A673 (cell line): ENCODE data around the gene DEFB126.

Experiments used
- EZH2 ChIP-seq: fragments of 200-600 bp; sonication (generic); IDR thresholded peaks from 2 replicates; pipeline ENCODE4 v1.6.1; 2017; ENCODE audit warnings: borderline replicate concordance, low read depth, mild to moderate bottlenecking, mixed read lengths, antibody characterized with exemption, low read length; ENCODE audit not compliant: poor library complexity, severe bottlenecking
- TF ChIP-seq, protein P1 (sequence below): fragments of 300-800, 200-600 bp; sonication (generic); conservative IDR thresholded peaks from 2 replicates; pipeline ENCODE4 v1.5.1; 2017; ENCODE audit warnings: low read depth, mild to moderate bottlenecking, antibody characterized with exemption, low read length, moderate library complexity, mixed read lengths

DNA sequence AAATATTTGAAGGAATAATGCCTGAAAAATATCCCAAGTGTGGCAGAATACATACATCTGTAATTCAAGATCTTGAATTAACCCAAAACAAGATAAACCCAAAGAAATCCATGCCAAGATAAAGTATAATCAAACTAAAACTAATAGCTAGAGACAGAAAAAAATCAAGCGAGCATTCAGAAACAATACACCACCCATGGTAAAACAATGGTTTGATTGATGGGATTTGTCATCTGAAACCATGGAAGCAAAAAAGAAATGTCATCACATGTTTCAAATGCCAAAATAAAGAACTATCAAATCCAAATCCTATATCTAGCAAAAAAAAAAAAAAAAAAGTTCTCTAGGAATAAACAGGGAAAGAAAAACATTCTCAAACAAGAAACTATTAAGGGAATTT, 9.7 kb downstream of the DEFB126 start:
- TF ChIP-seq, protein P1, sequence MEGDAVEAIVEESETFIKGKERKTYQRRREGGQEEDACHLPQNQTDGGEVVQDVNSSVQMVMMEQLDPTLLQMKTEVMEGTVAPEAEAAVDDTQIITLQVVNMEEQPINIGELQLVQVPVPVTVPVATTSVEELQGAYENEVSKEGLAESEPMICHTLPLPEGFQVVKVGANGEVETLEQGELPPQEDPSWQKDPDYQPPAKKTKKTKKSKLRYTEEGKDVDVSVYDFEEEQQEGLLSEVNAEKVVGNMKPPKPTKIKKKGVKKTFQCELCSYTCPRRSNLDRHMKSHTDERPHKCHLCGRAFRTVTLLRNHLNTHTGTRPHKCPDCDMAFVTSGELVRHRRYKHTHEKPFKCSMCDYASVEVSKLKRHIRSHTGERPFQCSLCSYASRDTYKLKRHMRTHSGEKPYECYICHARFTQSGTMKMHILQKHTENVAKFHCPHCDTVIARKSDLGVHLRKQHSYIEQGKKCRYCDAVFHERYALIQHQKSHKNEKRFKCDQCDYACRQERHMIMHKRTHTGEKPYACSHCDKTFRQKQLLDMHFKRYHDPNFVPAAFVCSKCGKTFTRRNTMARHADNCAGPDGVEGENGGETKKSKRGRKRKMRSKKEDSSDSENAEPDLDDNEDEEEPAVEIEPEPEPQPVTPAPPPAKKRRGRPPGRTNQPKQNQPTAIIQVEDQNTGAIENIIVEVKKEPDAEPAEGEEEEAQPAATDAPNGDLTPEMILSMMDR, result no peak
- no peak for TF ChIP-seq EZH2
